Mucosa of gallbladder (tissue), 1 donor: Measurements from ENCODE around the gene ALDH2. TPM values are rescaled to one million over a fixed set of nuclear protein-coding genes. Genes with fewer than 3 reads are reported as not detected.
"Not testable (repeated sequence)": the region's sequence is repeated elsewhere in the genome, so short reads cannot be mapped to it uniquely, and the experiment has no call there.

Source experiments
- DNase-seq: peaks from one replicate; pipeline ENCODE4 v3.0.0-alpha.2; 2020; ENCODE audit warnings: low spot score
- total RNA-seq: library from RNA; stranded (reverse); gene quantifications from one replicate; pipeline ENCODE4 v1.2.1, GENCODE V29; 2021
- donor health status: DM: no; HTN: no; CAD: no.

Gene ALDH2
- total RNA-seq, 1 donor from 2014 or later, result 259 TPM

DNA sequence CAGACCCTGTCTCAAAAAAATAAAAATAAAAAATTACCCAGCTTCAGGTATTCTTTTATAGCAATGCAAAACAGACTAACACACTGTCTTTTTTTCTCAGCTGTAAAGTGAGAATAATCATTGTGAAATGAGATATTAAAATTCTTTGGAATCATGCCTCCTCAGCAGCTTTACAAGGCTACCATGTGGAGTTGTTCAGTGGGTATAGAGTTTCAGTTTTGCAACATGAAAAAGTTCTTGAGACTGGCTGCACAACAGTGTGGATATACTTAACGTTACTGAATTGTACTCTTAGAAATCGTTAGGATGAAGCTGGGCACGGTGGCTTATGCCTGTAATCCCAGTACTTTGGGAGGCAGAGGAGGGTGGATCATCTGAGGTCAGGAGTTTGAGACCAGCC lies 59.6 kb downstream of the ALDH2 start:
- no peak for DNase-seq

DNA sequence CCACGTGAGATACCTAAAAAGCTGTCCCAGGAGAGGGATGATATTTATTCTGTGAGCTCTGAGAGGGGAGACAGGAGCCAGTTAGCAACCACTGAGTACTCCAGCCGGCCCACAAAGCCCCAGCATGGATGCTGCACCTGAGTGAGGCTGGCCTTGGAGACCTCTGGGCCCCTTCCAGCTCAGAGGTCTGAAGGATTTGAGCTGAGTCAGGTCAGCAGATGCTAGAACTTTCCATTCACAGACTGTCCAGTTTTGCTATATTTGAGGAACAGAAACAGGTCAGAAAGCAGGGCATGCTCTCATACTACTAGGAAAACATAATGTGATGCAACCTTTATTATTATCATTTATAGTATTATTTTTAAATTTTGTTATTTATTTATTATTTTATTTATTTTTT lies 60.3 kb downstream of the ALDH2 start:
- no peak for DNase-seq

DNA sequence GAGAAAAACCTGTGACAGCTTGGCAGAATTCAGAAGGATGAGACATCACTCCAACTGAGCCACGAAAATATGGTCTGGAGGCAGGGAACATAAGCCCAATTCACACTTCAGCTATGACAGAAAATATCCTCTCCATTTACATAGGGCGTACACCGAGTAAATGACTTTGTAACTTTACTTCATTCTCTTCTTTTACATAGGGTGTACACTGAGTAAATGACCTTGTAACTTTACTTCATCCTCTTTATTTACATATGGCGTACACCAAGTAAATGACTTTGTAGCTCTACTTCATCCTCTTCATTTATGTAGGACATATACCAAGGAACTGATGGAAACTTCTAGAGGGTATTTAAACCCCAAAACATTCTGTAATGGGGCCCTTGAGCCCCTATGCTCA lies 61.2 kb downstream of the ALDH2 start:
- DNase-seq, result no peak

DNA sequence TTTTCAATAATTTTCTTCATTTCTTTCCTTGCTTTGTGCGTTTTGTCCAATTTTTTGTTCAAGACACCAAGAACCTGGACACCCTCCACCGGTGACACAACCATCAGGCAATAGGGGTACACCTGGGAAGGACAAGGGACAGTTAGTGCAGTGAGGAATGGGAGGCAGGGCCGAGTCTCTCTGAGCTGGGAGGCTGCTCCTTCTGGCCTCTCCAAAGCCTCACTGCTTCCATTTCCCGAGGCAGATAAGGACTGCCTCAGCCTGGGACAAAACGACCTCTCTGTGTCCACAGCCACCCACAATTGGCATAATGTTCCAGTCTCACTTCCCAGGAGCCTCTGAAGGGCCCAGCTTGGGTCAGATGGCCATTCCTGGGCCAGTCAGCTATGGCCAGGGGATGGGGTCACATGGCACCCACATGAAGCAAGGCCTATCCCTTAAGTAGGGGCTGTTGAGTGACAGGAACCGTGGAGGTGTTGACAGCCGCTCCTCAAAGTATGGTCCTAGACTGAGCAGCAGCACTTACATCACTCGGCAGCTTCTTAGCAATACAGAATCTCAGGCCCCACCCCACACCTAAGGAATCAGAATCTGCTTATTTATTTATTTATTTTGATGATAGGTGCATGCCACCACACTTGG lies 61.7 kb downstream of the ALDH2 start:
- DNase-seq, result no peak

DNA sequence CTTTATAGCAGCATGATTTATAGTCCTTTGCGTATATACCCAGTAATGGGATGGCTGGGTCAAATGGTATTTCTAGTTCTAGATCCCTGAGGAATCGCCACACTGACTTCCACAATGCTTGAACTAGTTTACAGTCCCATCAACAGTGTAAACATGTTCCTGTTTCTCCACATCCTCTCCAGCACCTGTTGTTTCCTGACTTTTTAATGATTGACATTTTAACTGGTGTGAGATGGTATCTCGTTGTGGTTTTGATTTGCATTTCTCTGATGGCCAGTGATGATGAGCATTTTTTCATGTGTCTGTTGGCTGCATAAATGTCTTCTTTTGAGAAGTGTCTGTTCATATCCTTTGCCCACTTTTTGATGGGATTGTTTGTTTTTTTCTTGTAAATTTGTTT lies 62.9 kb downstream of the ALDH2 start:
- not testable (repeated sequence) for DNase-seq

DNA sequence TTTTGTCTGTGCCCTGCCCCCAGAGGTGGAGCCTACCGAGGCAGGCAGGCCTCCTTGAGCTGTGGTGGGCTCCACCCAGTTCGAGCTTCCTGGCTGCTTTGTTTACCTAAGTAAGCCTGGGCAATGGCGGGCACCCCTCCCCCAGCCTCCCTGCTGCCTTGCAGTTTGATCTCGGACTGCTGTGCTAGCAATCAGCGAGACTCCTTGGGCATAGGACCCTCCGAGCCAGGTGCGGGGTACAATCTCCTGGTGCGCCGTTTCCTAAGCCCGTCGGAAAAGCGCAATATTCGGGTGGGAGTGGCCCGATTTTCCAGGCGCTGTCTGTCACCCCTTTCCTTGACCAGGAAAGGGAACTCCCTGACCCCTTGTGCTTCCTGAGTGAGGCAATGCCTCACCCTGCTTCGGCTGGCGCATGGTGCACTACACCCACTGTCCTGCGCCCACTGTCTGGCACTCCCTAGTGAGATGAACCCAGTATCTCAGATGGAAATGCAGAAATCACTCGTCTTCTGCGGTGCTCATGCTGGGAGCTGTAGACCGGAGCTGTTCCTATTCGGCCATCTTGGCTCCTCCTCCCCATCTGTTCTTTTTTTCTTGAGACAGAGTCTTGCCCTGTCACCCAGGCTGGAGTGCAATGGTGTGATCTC lies 68.1 kb downstream of the ALDH2 start:
- DNase-seq, result not testable (repeated sequence)

DNA sequence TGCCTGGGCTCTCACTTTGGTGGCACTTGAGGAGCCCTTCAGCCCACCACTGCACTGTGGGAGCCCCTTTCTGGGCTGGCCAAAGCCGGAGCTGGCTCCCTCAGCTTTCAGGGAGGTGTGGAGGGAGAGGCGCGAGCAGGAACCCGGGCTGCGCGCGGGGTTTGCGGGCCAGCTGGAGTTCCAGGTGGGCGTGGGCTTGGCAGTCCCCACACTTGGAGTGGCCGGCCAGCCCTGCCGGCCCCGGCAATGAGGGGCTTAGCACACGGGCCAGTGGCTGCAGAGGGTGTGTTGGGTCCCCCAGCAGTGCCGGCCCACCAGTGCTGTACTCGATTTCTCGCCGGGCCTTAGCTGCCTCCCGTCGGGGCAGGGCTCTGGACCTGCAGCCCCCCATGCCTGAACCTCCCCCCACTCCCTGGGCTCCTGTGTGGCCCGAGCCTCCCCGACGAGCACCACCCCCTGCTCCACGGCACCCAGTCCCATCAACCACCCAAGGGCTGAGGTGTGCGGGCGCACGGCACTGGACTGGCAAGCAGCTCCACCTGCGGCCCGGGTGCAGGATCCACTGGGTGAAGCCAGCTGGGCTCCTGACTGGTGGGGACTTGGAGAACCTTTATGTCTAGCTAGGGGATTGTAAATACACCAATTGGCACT lies 68.9 kb downstream of the ALDH2 start:
- not testable (repeated sequence) for DNase-seq

DNA sequence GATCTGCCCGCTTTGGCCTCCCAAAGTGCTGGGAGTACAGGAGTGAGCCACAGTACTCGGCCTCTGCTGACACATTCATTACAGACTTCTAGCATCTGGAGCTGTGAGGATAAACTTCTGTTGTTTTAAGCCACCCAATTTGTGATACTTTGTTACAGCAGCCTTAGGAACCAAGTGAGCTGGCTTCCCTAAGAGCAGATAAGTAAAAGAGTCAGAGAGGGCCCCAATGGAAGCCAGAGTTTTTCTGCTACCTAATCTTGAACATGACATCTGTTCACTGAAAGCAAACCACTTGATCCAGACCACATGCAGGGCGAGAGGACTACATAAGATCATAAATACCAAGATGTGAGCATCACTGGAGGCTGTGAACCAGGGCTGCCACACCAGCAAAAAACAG lies 71.6 kb downstream of the ALDH2 start:
- DNase-seq, result no peak

DNA sequence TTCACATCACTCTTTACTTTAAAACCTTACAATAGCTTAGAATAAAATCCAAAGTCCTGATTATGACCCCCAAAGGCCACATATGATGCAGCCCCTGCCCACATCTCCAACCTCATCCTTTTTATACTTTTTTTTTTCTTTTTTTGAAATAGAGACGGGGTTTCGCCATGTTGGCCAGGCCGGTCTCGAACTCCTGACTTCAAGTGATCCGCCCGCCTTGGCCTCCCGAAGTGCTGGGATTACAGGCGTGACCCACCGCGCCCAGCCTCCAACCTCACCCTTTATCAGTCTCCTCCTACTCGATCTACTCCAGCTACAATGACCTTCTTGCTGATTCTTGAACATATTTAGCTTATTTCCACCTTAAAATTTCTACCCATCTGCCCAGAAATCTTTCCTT lies 74.1 kb downstream of the ALDH2 start:
- no peak for DNase-seq

DNA sequence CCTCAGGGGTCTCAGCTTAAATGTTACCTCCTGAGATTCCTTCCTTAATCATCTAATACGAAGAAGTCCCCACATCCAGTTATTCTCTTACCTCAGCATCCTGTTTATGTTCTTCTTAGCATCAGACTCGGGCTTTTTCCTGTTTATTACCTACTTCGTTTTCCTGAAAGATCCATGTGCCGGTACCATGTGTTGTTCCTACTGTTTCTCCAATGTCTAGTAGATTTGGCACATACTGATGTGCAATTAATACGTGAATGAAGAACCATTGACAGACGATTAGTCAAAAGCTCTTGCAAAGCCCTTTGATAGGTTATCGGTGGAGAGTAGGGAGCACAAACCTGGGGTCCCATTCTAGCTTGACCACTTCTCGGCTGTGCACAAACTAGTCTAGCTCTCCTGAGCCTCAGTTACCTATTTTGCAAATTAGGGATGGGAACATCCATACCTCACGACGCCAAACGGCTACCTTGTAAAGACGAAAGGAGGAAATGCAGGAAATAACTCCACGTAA lies 74.6 kb downstream of the ALDH2 start:
- no peak for DNase-seq

DNA sequence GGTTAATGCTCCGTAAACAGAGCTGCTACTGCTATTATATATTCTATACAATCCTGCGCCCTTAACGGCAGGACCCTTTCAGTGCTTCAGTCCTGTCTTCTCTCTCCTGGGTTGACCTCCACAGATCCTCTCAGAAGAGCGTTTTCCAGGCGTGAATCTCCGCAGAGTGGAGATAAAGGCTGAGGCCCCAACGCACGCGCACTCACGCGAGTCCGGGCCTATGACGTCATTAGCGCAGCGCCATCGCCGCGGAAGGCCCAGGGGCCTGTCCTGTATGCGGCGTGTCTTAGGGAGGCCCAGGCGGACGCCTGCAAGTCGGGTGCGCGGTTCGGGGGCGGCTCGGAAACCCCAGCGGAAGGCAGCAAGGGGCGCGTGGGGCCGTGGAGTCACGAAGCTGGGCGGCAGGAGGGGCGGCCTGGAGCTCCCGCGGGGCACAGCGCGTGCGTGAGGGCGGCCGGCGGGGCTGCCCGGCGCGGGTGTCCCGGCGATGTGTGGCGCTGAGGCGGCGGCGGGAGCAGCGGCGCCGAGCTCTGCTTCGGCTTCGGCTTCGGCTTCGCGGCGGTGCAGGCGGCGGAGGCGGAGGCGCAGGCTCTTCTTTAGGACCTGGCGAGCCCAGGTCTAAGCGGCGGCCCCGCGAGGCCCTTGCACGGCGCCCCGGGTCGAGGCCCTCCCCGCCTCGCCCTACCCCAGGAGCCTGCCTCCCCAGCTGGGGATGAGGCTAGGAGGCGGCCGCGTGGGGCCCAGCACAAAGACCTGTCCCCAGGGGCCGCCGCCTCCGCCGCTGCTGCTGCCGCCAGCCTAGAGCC lies 75.2 kb downstream of the ALDH2 start, which contains the start of gene MAPKAPK5:
TSS of gene MAPKAPK5 (plus strand) at position 479 of the 806 bp plus-strand sequence. CDS start 506 bp downstream, outside the sequence.
- DNase-seq, result peak; percentile 97

DNA sequence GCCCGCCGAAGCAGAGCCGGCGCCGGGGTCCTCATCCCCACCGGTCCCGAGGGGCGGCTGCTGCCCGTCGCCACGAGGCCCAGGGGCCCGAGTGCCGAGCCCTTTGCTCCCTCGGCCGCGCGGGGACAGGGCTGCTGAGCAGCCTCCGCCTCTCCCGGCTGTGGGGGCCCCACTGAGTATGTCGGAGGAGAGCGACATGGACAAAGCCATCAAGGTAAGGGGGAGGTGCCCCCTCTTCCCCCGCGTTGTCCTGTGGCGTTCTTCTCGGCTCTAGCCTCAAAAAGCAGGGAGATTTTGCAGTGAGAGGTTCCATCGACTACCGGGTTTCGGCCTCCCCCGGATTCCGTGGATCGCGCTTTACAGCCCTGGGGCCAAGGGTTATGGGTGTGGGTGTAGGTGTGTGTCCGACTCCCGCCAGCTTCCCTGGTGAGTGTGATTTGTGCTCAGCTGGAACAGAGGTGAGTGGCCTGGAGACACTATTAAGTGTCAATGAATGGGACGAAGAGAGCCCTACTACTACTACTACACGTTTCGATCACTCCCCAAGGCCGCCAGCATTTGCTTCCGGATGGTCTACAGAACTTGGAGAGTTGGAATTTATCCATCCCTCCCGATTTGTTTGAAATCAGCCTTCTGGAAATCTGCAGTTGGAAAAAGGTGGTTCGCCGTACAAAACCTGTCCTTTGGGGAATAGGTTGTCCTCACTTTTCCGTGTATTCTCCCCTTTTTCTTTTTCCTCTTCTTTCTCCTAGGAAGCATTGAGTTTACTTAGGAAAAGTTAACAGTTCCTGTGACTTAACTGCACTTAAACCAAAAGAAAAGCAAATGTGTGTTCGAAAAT lies 76.0 kb downstream of the ALDH2 start:
- DNase-seq, result peak; percentile 10

DNA sequence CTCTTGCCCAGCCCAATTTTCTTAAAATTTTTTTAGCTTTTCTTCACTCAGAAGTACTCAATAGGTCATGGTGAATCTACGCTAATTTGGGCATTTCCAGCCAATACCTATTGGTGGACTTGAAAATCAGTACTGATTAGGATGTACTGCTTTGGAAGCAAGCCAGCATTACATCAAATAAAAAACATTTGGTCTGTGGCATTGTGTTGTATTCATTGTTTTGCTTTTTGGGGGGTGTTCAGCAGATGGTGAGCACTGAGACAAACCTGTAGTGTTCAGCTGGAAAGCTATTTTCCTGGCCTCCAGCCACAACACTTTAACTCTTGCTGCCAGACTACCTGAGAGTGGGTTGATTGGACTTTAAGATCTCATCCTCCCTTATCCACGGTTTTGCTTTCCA lies 79.3 kb downstream of the ALDH2 start:
- DNase-seq, result no peak

DNA sequence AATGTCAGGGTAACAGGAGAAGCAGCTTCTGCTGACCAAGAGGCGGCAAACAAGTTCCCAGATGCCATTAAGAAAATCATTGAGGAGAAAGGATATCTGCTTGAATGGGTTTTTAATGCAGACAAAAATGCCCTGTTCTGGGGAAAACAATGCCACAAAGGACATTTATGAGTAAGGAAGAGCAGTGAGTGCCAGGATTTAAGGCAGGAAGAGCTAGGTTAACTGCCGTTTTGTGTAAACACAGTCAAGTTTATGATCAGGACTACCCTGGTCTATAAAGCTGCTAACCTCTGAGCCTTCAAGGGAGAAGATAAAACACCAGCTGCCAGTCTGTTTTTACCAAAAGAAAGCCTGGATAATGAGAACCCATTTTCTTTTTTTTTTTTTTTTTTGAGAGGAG lies 83.8 kb downstream of the ALDH2 start:
- no peak for DNase-seq

DNA sequence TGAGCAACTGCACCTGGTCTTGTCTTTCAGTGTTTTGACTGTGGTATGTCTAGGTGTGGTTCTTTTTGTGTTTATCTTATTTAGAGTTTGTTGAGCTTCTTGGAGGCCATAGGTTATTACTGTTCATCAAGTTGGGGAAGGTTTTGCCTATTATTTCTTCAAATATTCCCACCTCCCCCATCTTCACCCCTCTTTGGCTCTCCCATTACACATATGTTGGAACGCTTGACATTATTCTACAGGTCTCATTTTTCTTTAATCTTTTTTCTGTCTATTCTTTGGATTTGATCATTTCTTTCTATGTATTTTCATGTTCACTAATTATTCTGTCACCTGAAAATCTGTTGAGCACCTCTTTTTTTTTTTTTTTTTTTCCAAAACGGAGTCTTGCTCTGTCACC lies 91.5 kb downstream of the ALDH2 start:
- no peak for DNase-seq

DNA sequence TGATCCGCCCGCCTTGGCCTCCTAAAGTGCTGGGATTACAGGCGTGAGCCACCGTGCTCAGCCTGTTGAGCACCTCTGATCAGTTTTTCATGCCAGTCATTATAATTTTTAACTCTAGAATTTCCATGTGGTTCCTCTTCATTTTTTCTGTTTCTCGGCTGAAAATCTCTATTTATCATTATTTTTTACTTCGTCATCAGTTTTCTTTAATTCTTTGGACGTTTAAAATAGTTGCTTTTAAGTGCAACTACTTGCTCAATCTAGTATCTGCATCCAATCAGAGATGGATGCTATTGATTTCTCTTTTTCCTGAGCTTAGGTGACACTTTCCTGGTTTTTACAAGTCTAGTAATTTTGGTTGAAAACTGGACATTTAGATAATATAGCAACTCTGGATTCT lies 92.0 kb downstream of the ALDH2 start:
- no peak for DNase-seq

DNA sequence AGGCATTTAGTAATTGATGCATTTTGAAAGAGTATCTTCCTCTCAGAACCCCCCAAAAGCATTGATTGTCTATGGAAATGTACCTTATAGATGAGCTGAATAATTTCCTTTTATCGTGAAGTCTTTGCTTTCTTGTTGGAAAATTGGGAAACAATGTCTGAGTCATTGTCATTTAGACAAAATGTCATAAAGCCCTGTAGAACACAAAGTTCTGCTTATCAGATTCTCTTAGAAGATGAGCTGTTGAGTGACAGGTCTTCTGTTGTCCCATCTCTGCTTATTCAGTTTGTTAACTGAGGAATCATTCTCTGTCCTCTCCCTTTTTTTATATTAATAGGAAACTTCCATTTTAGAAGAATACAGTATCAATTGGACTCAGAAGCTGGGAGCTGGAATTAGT lies 98.2 kb downstream of the ALDH2 start:
- no peak for DNase-seq
